Measurements from ENCODE around the gene ASIC2.

Gene ASIC2

GRCh38 chr17:33118391-33119075, 174.6 kb downstream of the ASIC2 start:
- no peak for TF ChIP-seq CTCF (IDR thresholded peaks at IDR 0.05; ENCODE audit: control insufficient read depth, extremely low read depth, insufficient read depth)
- no peak for DNase-seq (ENCODE audit: low read depth)
- H3K4me3 ChIP-seq (ENCODE audit: low read depth, low read length) = no peak overlapping the region

- TF ChIP-seq CTCF (IDR thresholded peaks at IDR 0.05; ENCODE audit: control insufficient read depth, extremely low read depth, insufficient read depth) = no peak
- no peak for DNase-seq (ENCODE audit: low read depth)
- H3K4me3 ChIP-seq (ENCODE audit: low read depth, low read length) = no peak overlapping the region
Observed at GRCh38 chr17:33116021-33116551, 177.0 kb downstream of the ASIC2 start.

GRCh38 chr17:33115366-33115765, 177.7 kb downstream of the ASIC2 start:
- no peak overlapping the region for H3K4me3 ChIP-seq (ENCODE audit: low read depth, low read length)
- TF ChIP-seq CTCF (IDR thresholded peaks at IDR 0.05; ENCODE audit: control insufficient read depth, extremely low read depth, insufficient read depth) = no peak

GRCh38 chr17:33113991-33114370, 179.1 kb downstream of the ASIC2 start:
- no peak for DNase-seq (ENCODE audit: low read depth)
- no peak overlapping the region for H3K4me3 ChIP-seq (ENCODE audit: low read depth, low read length)
- no peak for TF ChIP-seq CTCF (IDR thresholded peaks at IDR 0.05; ENCODE audit: control insufficient read depth, extremely low read depth, insufficient read depth)

More at GRCh38 chr17:33115366-33115765, 177.7 kb downstream of the ASIC2 start:
- DNase-seq (ENCODE audit: low read depth) = no peak

GRCh38 chr17:33113276-33113990, 179.7 kb downstream of the ASIC2 start:
- DNase-seq (ENCODE audit: low read depth) = no peak
- TF ChIP-seq CTCF (IDR thresholded peaks at IDR 0.05; ENCODE audit: control insufficient read depth, extremely low read depth, insufficient read depth) = no peak

GRCh38 chr17:33112763-33113162, 180.3 kb downstream of the ASIC2 start:
- TF ChIP-seq CTCF (IDR thresholded peaks at IDR 0.05; ENCODE audit: control insufficient read depth, extremely low read depth, insufficient read depth) = no peak
- DNase-seq (ENCODE audit: low read depth) = no peak
- H3K4me3 ChIP-seq (ENCODE audit: low read depth, low read length) = no peak overlapping the region

More at GRCh38 chr17:33113276-33113990, 179.7 kb downstream of the ASIC2 start:
- no peak overlapping the region for H3K4me3 ChIP-seq (ENCODE audit: low read depth, low read length)

All from LNCaP clone FGC (cell line).